Measurements from ENCODE around the gene RADX. TPM values are rescaled to one million over a fixed set of nuclear protein-coding genes. Genes with fewer than 3 reads are reported as not detected.

Gene RADX
- total RNA-seq, 1 experiment from 2014 or later: 0.18 TPM

DNA sequence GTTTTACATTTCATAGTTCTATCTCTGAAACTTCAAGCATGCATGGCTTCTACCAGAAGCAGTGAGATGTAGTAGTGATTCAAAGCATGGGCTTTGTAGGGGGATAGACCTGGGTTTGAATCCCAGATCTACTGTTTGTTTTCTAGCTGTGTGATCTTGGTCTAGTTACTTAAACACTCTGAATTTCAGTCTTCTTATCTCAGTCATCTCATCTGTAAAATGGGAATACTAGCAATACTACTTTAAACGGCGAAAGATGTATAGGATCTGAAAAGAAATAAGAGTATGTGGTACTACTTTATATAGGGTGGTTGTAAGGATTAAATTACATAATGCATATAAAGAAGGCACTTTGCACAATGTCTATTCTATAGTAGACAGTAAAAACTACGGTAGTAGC lies 94.7 kb downstream of the RADX start:
- H4K20me1 ChIP-seq (ENCODE audit: low read length): no peaks in the 10 kb centered on the region
- DNase-seq (no peak), ATAC-seq (no peak)
- no peak overlapping the region for H2AFZ ChIP-seq (ENCODE audit: low read length)
- no peak overlapping the region for H3K9ac ChIP-seq (ENCODE audit: low read length)
- no TSS peak for BruUV-seq (replicated peaks)
- no peaks in the 10 kb centered on the region for H3K36me3 ChIP-seq (ENCODE audit: low read depth, low read length)
- no peaks in the 10 kb centered on the region for H3K9me3 ChIP-seq (ENCODE audit: low read length)
- H3K79me2 ChIP-seq (ENCODE audit: low read length): no peaks in the 10 kb centered on the region
- no peak overlapping the region for H3K27ac ChIP-seq (ENCODE audit: low read length)
- CTCF ChIA-PET: no interaction called here
- no peak overlapping the region for H3K4me3 ChIP-seq (ENCODE audit: low read length)
- TF ChIP-seq EZH2phosphoT487 (IDR thresholded peaks at IDR 0.05; ENCODE audit: borderline replicate concordance, low read length): no peak
- TF ChIP-seq EZH2 (IDR thresholded peaks at IDR 0.05; ENCODE audit: low read length, unreplicated experiment): no peak
- TF ChIP-seq, protein P1, sequence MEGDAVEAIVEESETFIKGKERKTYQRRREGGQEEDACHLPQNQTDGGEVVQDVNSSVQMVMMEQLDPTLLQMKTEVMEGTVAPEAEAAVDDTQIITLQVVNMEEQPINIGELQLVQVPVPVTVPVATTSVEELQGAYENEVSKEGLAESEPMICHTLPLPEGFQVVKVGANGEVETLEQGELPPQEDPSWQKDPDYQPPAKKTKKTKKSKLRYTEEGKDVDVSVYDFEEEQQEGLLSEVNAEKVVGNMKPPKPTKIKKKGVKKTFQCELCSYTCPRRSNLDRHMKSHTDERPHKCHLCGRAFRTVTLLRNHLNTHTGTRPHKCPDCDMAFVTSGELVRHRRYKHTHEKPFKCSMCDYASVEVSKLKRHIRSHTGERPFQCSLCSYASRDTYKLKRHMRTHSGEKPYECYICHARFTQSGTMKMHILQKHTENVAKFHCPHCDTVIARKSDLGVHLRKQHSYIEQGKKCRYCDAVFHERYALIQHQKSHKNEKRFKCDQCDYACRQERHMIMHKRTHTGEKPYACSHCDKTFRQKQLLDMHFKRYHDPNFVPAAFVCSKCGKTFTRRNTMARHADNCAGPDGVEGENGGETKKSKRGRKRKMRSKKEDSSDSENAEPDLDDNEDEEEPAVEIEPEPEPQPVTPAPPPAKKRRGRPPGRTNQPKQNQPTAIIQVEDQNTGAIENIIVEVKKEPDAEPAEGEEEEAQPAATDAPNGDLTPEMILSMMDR (conservative IDR thresholded peaks at IDR 0.05; ENCODE audit: low read depth, low read length): no peak
- POLR2A ChIA-PET (ENCODE audit: unreplicated experiment): no interaction called here
- no peaks in the 10 kb centered on the region for H3K9me2 ChIP-seq (replicated peaks; ENCODE audit: low read length)
- H3F3A ChIP-seq (ENCODE audit: low read length, unreplicated experiment): no peaks in the 10 kb centered on the region
- no peaks in the 10 kb centered on the region for H3K27me3 ChIP-seq (ENCODE audit: low read length)
- intact Hi-C loops (cut with micrococcal nuclease): no loop called here
- H3K4me2 ChIP-seq (ENCODE audit: low read length): no peak overlapping the region
- peaks cover 14% of the 10 kb centered on the region for H3K4me1 ChIP-seq (ENCODE audit: insufficient read depth, low read length)

DNA sequence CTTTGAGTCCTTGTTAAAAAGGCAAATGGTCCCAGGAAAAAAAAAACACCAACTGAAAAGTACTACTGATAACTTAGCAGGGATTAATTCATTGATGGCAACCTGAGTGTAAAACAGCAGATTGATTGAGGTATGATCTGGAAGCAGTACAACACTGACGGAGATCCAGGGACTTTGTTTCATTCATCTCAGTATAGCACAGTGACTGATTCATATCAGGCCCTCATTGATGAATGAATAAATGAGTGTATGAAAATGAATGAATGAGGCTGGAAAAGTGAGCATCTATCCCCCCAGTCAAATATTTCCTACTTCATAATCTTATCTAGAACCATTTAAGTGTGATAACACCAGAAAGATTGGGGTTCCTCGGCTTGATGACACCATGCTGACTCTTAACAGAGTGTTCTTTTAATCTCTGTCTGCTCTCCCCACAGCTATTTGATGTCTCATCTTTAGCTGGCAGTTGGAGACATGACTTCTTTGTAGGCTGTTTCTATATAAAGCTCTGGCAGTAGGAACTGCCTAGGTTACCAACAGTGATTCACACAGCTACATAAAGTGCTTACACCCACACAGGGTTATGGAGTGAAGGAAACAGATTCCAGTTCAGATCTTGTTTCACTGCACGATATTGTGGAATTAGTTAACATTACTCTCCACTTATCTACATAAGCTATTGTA lies 96.1 kb downstream of the RADX start:
- no peaks in the 10 kb centered on the region for H3K9me3 ChIP-seq (ENCODE audit: low read length)
- peak overlapping the region; percentile 64 for H3K4me2 ChIP-seq (ENCODE audit: low read length)
- DNase-seq (peak; percentile 78), ATAC-seq (peak; percentile 98)
- H3K27me3 ChIP-seq (ENCODE audit: low read length): no peaks in the 10 kb centered on the region
- no peaks in the 10 kb centered on the region for H4K20me1 ChIP-seq (ENCODE audit: low read length)
- BruUV-seq (replicated peaks): no TSS peak
- H3F3A ChIP-seq (ENCODE audit: low read length, unreplicated experiment): no peaks in the 10 kb centered on the region
- H3K36me3 ChIP-seq (ENCODE audit: low read depth, low read length): no peaks in the 10 kb centered on the region
- peaks cover 14% of the 10 kb centered on the region for H3K4me1 ChIP-seq (ENCODE audit: insufficient read depth, low read length)
- TF ChIP-seq EZH2 (IDR thresholded peaks at IDR 0.05; ENCODE audit: low read length, unreplicated experiment) (no peak), EZH2phosphoT487 (IDR thresholded peaks at IDR 0.05; ENCODE audit: borderline replicate concordance, low read length) (no peak)
- TF ChIP-seq, protein P1 (conservative IDR thresholded peaks at IDR 0.05; ENCODE audit: low read depth, low read length): no peak
- H3K27ac ChIP-seq (ENCODE audit: low read length): peak overlapping the region; percentile 60
- ChIA-PET CTCF (no interaction called here), POLR2A (ENCODE audit: unreplicated experiment) (no interaction called here)
- no peaks in the 10 kb centered on the region for H3K79me2 ChIP-seq (ENCODE audit: low read length)
- intact Hi-C loops (cut with micrococcal nuclease): no loop called here
- 0 out of 2 replicates have a peak overlapping the region, but pooled peaks have one; percentile 23 for H3K4me3 ChIP-seq (ENCODE audit: low read length)
- peak overlapping the region; percentile 11; the same call in 1 of the 2 replicates for H3K9ac ChIP-seq (ENCODE audit: low read length)
- H2AFZ ChIP-seq (ENCODE audit: low read length): no peak overlapping the region
- no peaks in the 10 kb centered on the region for H3K9me2 ChIP-seq (replicated peaks; ENCODE audit: low read length)

DNA sequence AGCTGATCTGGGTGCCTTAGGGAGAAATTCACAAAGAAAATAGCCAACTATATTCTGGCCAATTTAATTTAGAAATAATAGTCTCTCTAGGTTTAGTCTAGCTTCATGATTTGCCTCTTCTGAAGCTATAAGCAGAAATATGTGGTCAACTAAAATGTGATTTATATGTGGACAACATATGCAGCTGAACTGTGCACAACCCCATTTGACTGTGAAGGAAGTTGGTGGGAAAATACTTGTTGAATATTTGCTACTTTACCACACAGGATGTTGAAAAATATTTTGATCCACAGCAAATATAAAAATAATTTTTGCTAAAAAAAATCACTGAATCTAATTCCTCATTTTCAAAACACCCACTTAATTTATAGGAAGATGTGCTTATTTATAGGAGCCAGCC lies 99.0 kb downstream of the RADX start:
- H3K4me1 ChIP-seq (ENCODE audit: insufficient read depth, low read length): peaks cover 14% of the 10 kb centered on the region
- no peak overlapping the region for H3K4me2 ChIP-seq (ENCODE audit: low read length)
- DNase-seq: no peak
- H3K36me3 ChIP-seq (ENCODE audit: low read depth, low read length): no peaks in the 10 kb centered on the region
- no peaks in the 10 kb centered on the region for H3F3A ChIP-seq (ENCODE audit: low read length, unreplicated experiment)
- no peak overlapping the region for H2AFZ ChIP-seq (ENCODE audit: low read length)
- no TSS peak for BruUV-seq (replicated peaks)
- intact Hi-C loops (cut with micrococcal nuclease): no loop called here
- no peaks in the 10 kb centered on the region for H3K79me2 ChIP-seq (ENCODE audit: low read length)
- POLR2A ChIA-PET (ENCODE audit: unreplicated experiment): no interaction called here
- no peak for ATAC-seq
- TF ChIP-seq EZH2phosphoT487 (IDR thresholded peaks at IDR 0.05; ENCODE audit: borderline replicate concordance, low read length) (no peak), EZH2 (IDR thresholded peaks at IDR 0.05; ENCODE audit: low read length, unreplicated experiment) (no peak)
- TF ChIP-seq, protein P1 (conservative IDR thresholded peaks at IDR 0.05; ENCODE audit: low read depth, low read length): no peak
- no peaks in the 10 kb centered on the region for H3K9me2 ChIP-seq (replicated peaks; ENCODE audit: low read length)
- CTCF ChIA-PET: no interaction called here
- H3K9ac ChIP-seq (ENCODE audit: low read length): no peak overlapping the region
- H4K20me1 ChIP-seq (ENCODE audit: low read length): no peaks in the 10 kb centered on the region
- no peaks in the 10 kb centered on the region for H3K9me3 ChIP-seq (ENCODE audit: low read length)
- H3K27ac ChIP-seq (ENCODE audit: low read length): no peak overlapping the region
- peaks cover 12% of the 10 kb centered on the region; the same call in 1 of the 2 replicates for H3K27me3 ChIP-seq (ENCODE audit: low read length)
- H3K4me3 ChIP-seq (ENCODE audit: low read length): no peak overlapping the region
